AG10803 (cell line): ENCODE results near the gene DNAJB11.

ENCODE experiments used
- DNase-seq: peaks from one replicate; pipeline ENCODE4 v3.0.0; 2010; ENCODE audit warnings: low read depth
- H3K4me3 ChIP-seq: 2 replicates; pipeline ENCODE4 v1.5.1; 2011; ENCODE audit warnings: mild to moderate bottlenecking, low read length, control low read depth
- CTCF ChIP-seq: conservative IDR thresholded peaks from 2 replicates; pipeline ENCODE4 v1.5.1; 2011; ENCODE audit warnings: mild to moderate bottlenecking, low read length, control low read depth, inconsistent platforms

Gene DNAJB11

DNA sequence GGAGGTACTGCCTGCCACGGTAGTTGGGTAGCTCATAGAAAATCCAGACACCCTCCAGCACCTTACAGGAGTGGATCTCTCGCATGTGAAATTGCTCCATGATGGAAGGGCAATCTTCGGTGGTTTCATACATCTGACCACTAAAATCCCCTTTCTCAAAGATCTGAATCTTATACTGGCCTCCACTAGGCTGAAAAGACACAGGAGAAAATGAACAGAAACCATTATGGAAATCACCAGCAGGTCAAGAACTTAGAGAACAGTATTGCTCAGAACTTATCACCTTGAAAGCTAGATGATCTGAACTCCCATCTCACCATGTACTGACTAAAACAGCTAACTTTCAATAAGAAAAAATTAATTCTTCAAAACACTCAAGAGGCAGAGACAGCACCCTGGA is 31.7 kb upstream of the DNAJB11 start:
- no peak for TF ChIP-seq CTCF
- no peak for DNase-seq
- no peak overlapping the region for H3K4me3 ChIP-seq

DNA sequence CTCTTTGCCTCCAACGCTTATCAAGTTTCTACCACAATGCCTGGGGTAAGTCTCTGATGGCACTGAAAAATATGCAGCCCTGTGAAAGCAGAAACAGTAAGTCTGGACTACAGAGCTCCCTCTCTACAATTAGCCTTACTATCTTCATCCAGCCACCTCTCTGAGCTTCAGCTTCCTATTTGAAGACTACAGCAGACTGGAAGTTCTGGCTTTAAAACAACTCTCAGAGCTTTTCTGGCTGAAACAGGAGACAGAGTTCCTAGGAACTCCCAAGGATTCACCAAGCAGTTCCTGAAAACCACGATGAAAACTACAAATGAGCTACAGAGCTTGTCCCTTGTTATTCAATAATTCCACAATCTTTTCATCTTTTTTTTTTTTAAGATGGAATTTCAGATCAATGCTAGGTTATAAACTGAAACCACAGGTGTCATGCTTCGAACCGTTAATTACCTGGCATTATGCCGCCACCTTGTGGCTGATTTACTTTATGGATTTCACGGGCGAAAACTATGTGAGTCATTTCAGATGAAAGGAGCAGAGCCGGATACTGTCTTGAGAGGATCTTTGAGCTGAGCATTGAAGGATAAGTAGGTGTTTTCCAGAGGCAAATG is 30.2 kb upstream of the DNAJB11 start:
- TF ChIP-seq CTCF, result peak; percentile 65
- peak; percentile 61 for DNase-seq
- no peak overlapping the region for H3K4me3 ChIP-seq

GRCh38 chr3:186540835-186541226 is 29.7 kb upstream of the DNAJB11 start:
- H3K4me3 ChIP-seq, result no peak overlapping the region
- DNase-seq, result no peak
- TF ChIP-seq CTCF, result no peak

DNA sequence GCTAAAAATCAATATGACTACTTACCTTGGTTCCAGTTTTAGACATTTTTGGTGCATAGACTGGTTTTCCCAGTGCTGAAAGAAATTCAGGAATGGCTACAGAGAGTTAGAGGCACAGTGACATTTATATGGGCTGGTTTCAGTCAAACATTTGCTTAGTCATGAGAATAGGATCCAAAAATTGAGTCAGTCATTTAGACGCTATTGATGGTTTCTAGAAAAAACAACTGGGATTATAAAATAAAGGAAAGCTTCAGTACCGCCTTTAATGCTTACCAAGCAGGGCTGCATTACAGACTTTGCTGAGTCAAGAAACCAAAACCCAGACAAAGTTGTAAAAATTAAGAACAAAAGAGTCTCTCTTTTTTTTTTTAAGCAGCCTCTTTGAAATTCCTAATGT is 26.2 kb upstream of the DNAJB11 start, which contains the start of gene CRYGS:
CRYGS (minus strand) TSS at position 100 of the 400 bp plus-strand sequence; CDS start at position 46, 54 bp downstream.
- peak; percentile 20 for DNase-seq
- TF ChIP-seq CTCF, result no peak
- no peak within 1 kb of the TSS for H3K4me3 ChIP-seq

DNA sequence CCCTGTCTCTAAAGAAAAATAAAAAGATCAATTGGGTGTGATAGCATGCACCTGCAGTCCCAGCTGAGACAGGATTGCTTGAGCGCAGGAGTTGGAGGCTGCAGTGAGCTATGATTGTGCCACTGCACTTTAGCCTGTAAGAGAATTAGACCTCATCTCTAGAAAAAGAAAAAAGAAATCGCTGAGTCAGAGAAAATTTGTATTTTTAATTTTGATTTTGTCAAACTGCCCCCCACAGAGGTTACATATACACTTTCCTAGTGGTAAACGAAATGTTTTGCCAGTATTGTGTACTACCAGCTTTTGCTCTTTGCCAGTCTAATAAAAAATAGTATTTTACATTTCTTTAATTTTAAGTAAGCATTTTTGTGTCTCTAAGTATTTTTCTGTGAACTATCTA is 21.0 kb upstream of the DNAJB11 start:
- no peak for DNase-seq
- no peak overlapping the region for H3K4me3 ChIP-seq
- no peak for TF ChIP-seq CTCF

DNA sequence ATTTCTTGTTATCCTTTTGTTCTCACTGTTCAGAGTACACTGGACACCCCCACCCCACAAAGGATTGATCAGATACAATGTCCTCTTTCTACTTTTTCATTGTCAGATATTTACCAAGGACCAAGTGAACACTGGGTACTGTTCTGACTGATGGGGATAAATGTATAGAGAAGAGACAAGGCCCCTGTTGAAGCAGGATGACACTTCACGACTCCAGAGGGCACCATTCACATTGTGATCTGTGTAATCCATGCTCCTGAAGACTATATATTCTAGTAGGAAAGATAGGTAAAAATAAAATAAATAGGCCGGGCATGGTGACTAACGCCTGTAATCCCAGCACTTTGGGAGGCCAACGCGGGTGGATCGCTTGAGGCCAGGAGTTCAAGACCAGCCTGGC is 19.1 kb upstream of the DNAJB11 start:
- no peak overlapping the region for H3K4me3 ChIP-seq
- no peak for DNase-seq

More for the DNA sequence above, 19.1 kb upstream of the DNAJB11 start:
- TF ChIP-seq CTCF, result no peak
